A172 (cell line): ENCODE data around the gene SMU1. TPM values are rescaled to one million over a fixed set of nuclear protein-coding genes. Genes with fewer than 3 reads are reported as not detected.

Experiments used
- DNase-seq: peaks from one replicate; pipeline ENCODE4 v3.0.0-alpha.2; 2015; ENCODE audit warnings: low spot score
- total RNA-seq: library from RNA; depleted of rRNA; stranded (reverse); fragments of >200 nt; shearing (Covaris generic); gene quantifications from 2 replicates; pipeline ENCODE4 v1.2.3, GENCODE V29; 2014; rRNA removed

SMU1 gene
- 22.9 and 25.0 TPM in 2 replicates for total RNA-seq

DNA sequence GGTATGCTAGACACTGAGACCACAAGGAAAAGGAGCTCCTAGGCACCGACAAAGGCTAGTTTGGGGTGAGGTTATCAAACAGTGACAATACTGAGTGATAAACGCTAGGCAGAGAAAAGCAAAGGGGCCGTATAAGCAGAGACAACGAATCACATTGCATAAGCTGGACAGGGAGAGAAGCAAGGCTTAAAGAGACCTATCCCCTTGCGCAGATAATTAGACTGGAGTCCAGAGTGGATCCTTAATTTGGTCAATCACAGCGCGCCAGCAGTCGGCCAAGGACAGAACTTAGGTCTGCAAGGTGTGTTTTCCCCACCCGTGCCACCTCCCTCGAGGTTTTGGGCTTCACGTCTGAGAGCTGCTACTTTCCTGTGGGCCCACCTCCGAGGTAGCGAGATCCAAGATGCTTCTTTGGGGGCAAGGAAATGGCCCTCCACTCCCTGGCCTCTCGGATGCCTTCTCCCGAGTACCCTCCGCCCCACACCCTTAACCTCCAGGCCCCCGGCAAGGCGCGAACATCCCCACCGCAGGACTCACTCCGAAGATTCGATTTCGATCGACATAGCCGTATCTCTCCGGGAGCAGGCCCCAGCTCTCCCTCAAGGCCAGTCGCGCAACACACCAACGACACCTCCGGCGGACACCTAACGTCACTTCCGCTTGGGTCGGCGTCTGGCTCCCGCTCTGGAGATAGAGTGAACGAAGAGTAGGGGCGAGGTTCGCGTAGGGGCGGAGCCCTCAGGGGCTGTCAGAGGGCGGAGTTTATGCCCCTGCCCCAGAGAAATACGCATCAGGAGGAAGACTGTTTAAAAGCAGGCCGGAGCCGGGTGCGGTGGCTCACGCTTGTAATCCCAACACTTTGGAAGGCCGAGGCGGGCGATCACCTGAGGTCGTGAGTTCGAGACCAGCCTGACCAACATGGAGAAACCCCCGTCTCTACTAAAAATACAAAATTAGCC lies at the start of gene SMU1:
SMU1 (minus strand) TSS at position 629 of the 959 bp plus-strand sequence; CDS start at position 563, 66 bp downstream.
- DNase-seq: peak; percentile 97

DNA sequence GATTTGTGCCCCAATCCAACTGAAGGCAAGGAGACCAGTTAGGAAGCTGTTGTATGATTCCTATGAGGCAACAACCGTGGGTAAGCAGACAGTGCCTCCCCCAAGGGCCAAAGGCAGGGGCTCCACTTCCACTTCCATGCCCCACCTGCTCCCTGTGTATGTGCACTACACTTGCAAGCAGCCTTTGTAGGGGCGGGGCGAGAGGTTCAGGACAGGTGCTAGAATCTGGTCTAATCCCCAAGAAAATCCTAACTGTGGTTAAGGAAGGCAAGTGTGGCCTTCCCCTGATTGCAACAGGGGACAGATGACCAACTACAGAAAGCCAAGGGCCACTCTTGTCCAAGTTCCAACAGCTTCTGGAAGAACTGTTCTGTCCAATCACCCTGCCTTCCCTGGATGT lies 49.0 kb upstream of the SMU1 start:
- no peak for DNase-seq

DNA sequence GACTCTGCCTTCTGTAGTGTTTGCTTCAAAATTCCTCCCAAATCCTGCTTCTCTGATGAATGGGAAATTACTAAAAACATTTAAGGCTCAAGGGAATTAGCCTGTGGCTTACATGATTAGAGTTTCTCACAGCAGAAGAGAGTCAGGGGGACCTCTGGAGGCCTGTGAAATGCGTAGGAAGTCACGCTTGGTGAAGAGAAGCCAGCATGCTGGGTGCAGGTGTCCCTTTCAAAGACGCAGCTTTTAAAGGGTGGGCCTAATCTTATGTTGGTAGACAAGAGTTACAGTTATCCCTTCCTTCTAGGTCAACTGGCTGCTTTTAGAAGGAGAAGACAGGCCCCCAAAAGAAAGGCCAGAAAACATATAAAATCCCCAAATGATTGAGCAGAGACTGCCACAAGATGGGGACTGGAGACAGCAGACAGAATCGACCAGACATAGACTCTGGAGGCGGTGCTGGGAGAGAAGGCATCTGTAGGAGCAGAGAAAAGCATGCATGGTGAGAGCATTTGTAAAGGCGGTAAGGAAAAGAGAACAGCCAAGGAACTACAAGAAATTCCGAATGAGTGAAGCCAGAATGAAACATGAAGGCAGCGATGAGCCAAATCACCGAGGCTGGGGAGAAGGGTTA lies 48.4 kb upstream of the SMU1 start:
- no peak for DNase-seq

DNA sequence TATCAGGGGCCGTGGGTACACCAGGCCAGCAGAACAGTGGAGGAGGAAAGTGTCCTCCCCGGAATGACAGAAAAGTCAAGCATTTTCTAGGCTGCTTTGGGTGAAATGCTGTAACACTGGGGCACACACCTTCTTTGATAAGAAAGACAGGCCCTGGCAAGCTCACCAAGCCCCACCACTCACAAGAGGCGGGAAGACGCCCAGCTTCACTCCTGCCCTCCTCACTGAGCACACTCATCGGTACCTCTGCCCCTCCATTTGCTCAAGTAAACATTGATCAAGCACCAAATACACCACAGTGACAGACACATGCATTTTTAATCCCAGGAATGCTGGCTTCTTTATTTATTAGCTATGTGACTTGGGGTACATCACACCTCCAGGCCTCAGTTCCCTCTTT lies 47.6 kb upstream of the SMU1 start:
- DNase-seq: no peak

DNA sequence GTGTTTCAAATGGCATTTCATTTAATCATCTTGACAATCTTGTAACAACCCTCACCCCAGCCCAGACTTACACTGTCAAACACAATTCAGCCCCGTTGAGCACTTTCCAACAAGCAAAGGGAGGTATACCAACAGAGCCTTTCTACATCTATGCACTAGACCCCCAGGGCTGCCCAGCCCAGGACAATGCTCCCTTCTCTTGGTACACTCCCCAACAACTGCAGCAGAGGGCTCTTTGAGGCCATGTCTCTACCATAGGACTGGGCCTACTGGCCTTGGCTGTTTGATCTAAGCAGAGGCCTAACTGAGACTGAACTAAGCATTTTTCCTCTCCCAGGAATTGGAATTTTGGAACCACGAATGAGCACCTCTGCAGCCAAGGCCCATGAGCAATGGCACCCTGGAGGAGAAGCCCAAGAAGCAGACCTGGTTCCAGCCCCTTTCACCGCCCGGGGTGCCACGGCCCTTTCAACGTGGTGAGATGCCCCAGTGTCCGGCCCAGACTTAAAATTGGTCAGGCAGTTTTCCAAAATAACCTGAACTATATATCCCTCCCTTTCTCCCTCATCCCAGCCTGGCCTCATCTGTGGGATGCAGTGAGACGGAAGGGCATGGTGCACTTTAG lies 47.0 kb upstream of the SMU1 start:
- DNase-seq: no peak

DNA sequence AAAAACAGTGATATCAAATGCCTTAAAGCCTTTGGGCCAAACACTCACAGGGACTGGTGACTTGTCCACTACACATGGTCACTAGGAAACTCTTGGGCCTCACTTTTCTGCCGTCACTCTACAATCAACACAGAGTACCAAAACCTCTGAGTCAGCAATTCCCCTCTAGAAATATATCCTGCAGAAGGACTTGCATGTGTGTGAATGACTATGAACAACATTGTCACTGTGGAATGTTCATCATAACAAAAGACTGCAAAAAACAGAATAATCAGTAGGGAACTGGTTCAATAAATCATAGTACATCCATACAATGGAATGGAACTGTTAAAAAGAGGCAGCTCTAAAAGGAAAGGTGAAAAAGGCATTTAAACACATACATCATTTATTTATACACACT lies 44.1 kb upstream of the SMU1 start:
- no peak for DNase-seq

DNA sequence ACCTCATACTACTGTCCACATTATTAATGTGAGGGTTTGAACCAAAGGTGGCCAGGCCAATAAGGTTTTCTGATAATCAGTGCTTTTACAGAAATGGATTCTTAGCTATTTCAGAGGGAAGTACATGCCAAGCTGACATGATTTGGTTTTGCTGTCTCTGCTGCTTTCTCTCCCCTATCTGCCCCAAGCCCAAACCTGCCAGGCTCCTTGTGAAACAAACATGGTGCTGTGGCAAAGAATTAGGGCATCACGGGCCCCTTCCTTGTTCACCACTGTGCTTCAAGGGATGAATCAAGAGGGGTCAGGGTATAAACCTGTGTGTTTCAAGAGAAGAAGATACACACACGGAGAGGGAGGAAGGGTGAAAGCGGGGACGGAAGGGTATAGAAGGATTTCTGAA lies 41.3 kb upstream of the SMU1 start:
- DNase-seq: no peak

DNA sequence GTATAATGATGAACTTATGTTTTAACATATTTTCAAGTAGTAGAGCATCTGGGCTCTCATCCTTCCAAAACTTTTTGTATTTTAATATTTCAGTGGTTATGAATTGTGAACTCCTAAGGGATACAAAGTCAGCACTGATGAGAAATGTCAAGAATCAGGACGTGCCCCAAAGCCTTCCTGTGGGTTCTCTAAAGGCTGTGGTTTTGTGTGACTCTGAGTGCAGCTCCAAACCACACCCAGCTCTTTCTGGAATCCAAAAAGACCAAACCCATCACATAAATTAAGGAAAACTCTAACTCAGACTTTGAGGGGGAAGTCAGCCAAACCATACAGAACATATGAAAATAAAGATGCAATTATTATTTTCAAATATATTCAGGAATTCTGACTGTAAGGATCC lies 40.8 kb upstream of the SMU1 start:
- peak; percentile 51 for DNase-seq

DNA sequence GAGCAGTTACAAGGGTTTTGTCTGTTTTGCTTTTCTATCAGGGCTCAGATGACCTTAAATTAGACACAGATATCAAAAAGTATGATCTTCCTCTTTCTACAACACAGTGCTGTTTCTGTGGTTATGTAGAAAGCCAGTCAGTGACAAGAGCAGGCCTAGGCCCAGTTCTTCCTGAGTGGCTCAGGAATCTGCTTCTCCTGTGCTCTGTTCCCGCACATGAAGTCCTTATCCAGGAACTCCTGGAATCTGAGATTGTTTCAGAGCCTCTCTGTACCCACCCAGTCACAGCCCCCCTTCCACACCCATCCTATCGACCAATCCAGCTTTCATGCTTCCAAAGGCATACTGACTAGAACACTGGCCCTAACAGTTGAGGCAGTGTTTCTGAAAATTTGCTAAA lies 40.4 kb upstream of the SMU1 start:
- peak; percentile 18 for DNase-seq

DNA sequence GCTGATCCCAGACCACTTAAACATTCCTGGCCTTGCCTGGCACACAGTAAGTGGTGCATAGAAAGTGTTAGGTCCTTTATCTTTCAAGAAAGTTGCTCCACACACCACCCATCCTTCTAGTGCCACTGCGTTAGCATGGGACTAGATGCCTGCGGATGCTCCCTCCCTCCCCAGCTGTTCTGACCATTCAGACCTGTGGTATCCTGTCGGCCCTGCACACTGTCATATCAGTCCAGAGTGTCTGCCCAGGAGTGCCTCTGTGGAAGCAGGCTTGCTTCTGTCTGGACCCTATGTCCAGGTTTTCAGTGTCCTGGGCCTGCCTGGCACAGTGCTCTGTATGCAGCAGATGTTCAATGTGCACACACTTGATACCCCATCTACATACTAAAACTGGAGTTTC lies 38.3 kb upstream of the SMU1 start:
- no peak for DNase-seq

DNA sequence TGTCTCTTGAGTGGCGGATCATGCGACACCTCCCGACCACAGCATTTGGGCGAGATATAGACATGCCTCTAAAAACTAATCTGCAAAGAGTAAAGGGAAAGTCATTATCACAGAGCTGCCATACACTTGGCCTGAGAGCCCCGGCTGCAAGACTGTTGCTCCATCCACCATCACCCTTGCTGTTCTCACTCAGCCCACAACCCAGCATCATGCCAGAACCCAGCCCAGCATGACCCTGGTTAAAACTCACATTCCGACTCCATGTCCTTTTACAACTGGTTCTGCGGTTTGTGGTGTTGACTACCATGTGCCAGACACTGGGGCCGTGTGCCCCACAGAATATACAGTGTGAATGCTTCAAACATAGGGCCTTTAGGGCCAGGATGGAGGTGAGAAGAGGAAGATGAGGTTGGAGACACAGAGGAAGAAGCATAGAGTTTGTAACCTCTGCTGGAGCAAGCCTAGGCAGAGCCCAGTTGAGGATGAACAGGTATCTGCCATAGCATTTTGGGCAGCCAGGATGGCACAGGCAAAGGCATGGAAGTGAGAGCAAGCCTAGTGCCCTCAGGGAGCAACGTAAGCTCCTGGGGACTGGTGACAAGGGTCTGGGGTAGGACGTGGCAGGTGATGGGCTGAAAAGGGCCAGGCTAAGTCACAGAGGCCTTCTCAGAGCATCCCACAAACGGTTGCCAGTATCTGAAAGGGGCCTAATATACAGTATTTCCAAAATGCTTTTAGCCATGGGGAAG lies 37.5 kb upstream of the SMU1 start:
- no peak for DNase-seq

DNA sequence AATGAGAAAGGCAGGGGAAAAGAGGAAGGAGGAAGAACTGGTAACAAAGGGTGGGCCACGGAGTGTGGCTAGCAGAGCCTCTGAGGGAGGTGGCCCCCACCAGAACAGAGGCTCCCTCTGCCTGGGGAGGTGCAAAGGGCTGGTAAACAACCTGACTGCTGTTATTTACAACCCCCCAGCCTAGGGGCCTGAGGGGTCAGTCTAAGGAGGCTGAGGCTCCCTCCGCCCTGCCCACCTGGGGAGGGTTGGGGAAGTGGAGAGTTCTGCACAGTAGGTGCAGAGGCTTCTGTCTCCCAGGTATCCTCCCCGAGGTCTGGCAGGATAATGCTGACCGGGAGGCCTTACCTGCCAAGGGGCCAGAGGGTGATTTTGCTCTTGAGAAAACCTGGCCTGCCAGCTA lies 35.6 kb upstream of the SMU1 start:
- DNase-seq: no peak

DNA sequence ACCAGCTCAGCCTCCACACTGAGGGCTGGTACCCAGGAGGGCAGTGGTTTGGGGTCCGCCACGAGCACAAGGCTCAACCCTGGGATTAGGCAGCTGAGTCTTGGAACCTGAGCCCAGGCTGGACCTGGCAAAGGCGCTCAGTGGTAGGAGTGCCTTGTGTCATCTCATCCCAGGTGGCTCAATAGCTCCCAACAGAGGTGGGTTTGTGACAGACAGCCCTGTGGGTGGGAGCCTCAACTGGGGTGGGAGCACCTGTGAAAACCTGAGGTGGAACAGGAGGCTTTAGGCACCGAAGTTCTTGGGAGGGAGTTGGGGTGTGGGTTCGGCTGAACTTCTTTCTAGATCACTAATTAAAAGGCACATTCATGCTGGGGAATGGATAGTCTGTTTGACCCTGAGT lies 35.2 kb upstream of the SMU1 start:
- no peak for DNase-seq

DNA sequence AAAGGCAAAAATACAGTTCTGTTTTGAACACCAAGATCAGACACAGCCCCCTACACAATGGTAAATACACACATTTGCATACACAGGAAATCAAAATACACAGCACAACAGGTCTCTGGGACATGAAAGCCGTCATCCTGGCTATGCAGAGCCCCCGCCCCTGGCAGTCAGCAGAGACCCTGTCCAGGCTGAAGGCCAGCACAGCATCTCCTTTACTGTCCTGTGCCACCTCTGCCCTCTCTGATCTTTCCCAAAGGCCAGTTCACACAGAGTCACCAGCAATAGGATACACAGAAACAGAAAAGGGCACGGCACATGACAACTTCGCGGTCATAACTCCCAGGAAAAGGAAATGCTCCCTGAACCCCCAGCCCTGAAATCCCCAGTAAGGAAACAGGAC lies 34.2 kb upstream of the SMU1 start:
- no peak for DNase-seq

DNA sequence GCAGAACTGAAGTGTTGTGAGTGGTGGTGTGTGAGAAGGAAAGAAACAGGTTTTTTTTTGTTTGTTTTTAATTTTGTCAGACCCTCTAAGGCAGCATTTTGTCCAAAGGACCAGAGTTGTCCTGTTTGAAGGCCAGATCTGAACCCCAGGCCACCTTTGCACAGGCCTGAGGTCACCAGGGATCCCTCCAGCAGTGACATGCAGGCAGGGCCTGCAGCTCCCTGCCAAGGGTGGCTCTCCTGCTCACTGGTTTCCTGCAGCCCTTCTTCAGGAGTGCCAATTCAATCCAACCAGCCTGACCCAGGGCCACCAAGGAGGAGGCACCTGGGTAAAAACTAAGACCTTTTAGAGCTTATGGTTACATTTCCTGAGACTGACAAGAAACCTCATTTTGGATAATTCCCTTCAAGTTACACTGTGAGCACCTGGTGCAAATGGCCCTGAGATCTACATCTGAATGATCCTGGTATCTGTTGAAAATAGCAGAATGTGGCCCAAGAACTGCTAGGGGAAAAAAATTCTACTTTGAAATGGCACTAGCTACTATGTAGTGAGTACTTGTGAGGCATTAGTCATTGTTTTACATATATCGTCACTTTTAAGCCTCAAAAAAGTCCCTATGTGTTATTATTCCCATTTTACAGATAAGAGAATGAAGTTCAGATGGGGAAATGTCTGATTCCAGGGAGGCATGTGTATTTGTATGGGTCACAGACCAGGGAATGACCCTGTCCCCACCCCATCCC lies 33.5 kb upstream of the SMU1 start:
- DNase-seq: no peak

DNA sequence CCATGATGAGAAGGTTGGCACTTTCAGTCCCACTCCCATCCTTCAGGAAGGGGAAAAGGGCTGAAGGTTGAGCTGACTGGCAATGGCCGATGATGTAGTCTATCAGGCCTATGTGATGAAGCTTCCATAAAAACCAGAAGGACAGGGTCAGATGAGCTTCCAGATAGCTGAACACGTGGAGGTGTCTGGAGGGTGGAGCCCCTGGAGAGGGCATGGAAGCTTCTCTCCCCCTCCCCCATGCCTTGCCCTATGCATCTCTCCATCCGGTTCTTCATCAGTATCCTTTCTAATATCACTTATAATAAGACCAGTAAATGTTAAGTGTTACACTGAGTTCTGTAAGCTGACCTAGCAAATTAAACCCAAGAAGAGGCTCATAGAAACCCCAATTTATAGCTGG lies 32.6 kb upstream of the SMU1 start:
- DNase-seq: no peak

DNA sequence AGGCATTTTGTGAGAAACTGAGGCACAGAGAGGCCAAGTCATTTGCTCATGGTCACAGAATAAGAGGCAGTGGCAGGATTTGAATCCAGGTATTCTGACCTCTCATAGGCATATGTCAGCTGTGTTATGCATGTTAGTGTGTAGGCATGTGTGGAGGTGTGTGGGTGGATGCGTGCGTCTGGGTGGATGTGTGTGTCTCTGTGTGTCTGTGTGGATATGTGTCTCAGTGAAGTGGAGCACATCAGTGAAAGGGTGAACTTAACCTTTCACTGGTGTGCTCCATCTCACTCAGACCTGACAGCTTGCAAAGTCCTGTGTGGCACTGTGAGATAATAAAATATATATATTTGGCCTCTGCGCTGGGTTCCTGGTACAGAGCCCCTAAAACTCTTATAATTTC lies 32.0 kb upstream of the SMU1 start:
- no peak for DNase-seq

DNA sequence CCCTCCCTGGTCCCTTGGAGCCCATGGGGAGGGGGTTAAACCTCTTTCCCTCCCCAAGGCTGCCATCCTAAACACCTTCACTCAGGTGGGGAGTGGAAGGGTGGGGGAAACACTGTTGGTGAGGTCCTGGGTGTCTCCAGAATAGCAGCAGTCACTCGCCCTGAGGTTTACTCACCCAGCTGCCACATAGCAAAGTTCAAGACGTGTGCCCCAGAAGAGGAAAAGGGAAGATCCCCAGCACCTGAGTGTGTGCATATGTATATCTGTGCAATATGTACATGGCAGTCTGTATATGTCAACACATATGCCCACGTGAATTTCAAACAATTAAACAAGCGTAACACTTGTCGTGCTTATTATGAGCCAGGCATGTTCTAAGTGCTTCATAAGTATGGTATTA lies 31.3 kb upstream of the SMU1 start:
- no peak for DNase-seq

DNA sequence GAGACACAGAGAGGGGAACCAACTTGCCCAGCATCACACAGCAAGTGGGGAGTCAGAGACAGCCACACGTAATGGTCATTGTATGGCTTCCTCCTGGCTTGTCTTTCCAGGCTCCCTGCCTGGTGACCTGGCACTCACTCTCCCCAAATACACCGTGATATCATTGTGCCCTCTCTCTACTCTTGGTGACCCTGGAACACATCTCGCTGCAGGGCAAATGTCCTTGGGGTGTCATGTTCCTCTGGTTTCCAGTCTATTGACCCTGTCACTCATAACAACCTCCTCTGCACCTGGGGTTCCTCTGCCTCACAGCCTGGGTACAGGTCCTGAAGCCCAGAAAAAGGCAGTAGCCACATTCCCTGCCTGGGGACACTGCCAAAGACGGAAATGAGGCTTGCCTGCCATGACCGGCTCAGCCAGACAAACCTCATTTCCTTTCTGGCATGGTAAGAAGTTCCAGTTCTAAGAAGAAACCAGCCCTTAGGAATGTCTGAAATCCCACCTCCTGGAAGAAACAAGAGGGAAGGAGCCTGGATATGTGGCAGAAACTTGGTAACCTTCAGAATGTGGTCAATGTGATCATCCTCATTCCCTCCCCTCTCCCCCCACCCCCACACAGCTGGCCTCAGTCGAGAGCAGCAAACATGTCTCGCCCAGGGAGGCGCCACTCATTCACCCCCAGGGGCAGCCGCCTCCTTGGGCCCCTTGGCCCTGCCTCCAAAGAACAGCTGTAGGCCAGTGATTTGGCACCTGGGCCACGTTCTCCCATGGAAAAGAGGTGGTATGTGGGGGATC lies 30.6 kb upstream of the SMU1 start:
- DNase-seq: peak; percentile 69

DNA sequence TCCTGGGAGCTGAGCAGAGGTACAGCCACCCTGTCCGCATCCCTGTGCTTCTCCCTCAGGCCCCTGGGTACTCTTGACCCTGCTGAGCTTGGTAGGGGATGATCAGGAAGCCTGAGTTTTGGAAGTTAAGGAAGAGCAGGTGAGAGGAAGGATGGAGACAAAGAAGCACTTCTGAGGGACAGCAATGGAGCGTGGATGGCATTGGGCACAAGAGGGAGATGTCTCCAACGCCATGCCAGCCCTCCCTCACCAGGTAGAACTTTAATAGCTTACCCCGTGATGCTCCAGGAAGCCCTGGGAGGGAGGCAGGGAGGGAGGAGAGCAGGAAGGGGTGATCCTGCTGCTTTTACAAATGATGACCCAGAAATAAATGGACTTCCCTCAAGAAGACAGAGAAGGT lies 29.9 kb upstream of the SMU1 start:
- DNase-seq: no peak

DNA sequence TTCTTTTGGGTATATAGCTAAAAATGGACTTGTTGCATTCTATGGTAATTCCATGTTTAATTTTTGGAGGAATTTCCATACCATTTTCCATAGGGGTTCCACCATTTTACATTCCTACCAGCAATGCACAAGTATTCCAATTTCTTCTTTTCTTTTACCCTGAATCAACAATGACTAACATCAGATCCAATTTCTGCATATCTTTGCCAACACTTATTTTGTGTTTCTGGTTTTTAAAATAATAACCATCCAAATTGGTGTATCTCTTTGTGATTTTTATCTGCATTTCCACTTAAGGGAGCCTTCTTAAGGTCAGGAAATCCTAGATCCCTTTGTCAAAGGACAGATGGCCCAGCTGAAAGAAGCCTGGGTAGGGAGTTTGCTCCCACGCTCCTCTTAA lies 29.5 kb upstream of the SMU1 start:
- DNase-seq: no peak
